ENCODE measurements around the gene STUB1. TPM values are rescaled to one million over a fixed set of nuclear protein-coding genes. Genes with fewer than 3 reads are reported as not detected.

The STUB1 gene
- total RNA-seq, 1 experiment from 2014 or later = 102 TPM

DNA sequence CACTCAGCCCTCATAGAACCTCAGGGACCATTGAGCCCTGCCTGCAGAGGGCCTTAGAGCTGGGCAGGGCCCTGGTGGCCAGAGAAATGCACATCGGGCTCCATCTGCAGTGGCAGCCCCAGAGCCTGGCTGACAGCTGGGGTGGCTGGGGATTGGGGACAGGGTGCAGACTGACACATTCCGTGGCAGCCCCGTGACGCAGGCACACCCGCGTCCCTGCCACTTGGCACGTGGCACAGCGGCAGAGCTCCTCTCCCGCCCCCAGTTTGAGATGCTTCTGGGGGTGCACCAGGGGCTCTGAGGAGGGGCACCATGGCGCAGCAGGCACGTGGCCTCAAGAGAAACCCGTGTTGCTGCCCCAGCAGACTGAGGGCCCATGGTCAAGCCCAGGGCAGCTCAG is 23.2 kb downstream of the STUB1 start:
- Histone ChIP-seq H4K20me1 (ENCODE audit: control insufficient read depth, insufficient read depth, insufficient read length) (no peaks in the 10 kb centered on the region), H2BK120ac (ENCODE audit: low read depth, low read length, poor library complexity, severe bottlenecking) (no peak overlapping the region), H2AK5ac (ENCODE audit: insufficient read length, low read length) (no peak overlapping the region), H3K79me1 (ENCODE audit: insufficient read depth, low read depth, low read length, poor library complexity, severe bottlenecking) (no peaks in the 10 kb centered on the region), H4K91ac (ENCODE audit: insufficient read length, low read depth, low read length) (no peak overlapping the region), H4K8ac (replicated peaks; ENCODE audit: insufficient read length, low read depth, low read length) (no peak overlapping the region), H3K9me3 (ENCODE audit: control insufficient read depth, low read depth, low read length) (no peaks in the 10 kb centered on the region), H3K27me3 (ENCODE audit: insufficient read depth, low read length) (peaks cover 57% of the 10 kb centered on the region), H3T11ph (ENCODE audit: low read length) (no peak overlapping the region), H3K4ac (ENCODE audit: low read depth, low read length) (no peak overlapping the region), H3K23ac (ENCODE audit: insufficient read length, low read depth, low read length) (no peak overlapping the region), H2BK12ac (ENCODE audit: insufficient read length, low read depth, low read length) (no peak overlapping the region), H3K23me2 (ENCODE audit: insufficient read length, low read depth, low read length, poor library complexity, severe bottlenecking) (peaks cover 4% of the 10 kb centered on the region), H3K14ac (ENCODE audit: insufficient read depth, low read length) (no peak overlapping the region), H2BK20ac (ENCODE audit: low read depth, low read length, poor library complexity, severe bottlenecking) (no peak overlapping the region), H3K18ac (ENCODE audit: insufficient read length, low read depth, low read length) (no peak overlapping the region), H3K9ac (ENCODE audit: extremely low read depth, insufficient read length, low read length) (no peak overlapping the region), H3K4me2 (ENCODE audit: insufficient read depth, insufficient read length, low read length) (no peak overlapping the region), H3K27ac (ENCODE audit: insufficient read length, low read depth, low read length) (no peak overlapping the region), H4K5ac (ENCODE audit: insufficient read length, low read depth, low read length) (no peak overlapping the region), H2BK15ac (ENCODE audit: low read depth, low read length) (no peak overlapping the region), H2AFZ (ENCODE audit: low read length) (no peak overlapping the region), H3K56ac (ENCODE audit: insufficient read length, low read depth, low read length) (no peak overlapping the region), H3K4me1 (ENCODE audit: insufficient read depth, low read length) (no peaks in the 10 kb centered on the region), H3K79me2 (ENCODE audit: insufficient read depth, low read length) (no peaks in the 10 kb centered on the region), H2BK5ac (ENCODE audit: insufficient read length, low read length) (no peak overlapping the region)
- no peak overlapping the region for H3K27ac Mint-ChIP-seq
- H3K36me3 Mint-ChIP-seq (ENCODE audit: insufficient read depth in 1 of 3, low read depth in 3 of 3) = peaks cover 0 to 3% (median 0%) of the 10 kb centered on the region in 3 experiments; a peak in 2 of 7 replicates
- no peak for DNase-seq
- no peaks in the 10 kb centered on the region; a peak in 1 of 5 replicates for H3K9me3 Mint-ChIP-seq
- no peak overlapping the region for H3K4me3 Mint-ChIP-seq
- no CpG with 5 or more reads among the region's 12 CpGs for WGBS (ENCODE audit: extremely low coverage, insufficient read length, low lambda C conversion rate)
- peaks cover 0 to 7% of the 10 kb centered on the region in 2 experiments; a peak in 1 of 4 replicates for H3K4me1 Mint-ChIP-seq
- H3K27me3 Mint-ChIP-seq (ENCODE audit: low read depth) = peaks cover 88% of the 10 kb centered on the region
- TF ChIP-seq, protein P1, sequence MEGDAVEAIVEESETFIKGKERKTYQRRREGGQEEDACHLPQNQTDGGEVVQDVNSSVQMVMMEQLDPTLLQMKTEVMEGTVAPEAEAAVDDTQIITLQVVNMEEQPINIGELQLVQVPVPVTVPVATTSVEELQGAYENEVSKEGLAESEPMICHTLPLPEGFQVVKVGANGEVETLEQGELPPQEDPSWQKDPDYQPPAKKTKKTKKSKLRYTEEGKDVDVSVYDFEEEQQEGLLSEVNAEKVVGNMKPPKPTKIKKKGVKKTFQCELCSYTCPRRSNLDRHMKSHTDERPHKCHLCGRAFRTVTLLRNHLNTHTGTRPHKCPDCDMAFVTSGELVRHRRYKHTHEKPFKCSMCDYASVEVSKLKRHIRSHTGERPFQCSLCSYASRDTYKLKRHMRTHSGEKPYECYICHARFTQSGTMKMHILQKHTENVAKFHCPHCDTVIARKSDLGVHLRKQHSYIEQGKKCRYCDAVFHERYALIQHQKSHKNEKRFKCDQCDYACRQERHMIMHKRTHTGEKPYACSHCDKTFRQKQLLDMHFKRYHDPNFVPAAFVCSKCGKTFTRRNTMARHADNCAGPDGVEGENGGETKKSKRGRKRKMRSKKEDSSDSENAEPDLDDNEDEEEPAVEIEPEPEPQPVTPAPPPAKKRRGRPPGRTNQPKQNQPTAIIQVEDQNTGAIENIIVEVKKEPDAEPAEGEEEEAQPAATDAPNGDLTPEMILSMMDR (conservative IDR thresholded peaks at IDR 0.05) = no peak

Measured in H9 (cell line).